Activated CD8-positive, alpha-beta memory T cell treated with anti-CD3 and anti-CD28 coated beads for 4 hours (primary cell): Measurements from ENCODE around the gene PGAP3.

Experiments used
- DNase-seq, 2 donors: peaks; one replicate each; pipeline ENCODE4 v3.0.0-alpha.2; 2020; ENCODE audit warnings: low read depth in 2 of 2

Gene PGAP3

GRCh38 chr17:39672522-39673334, 15.1 kb downstream of the PGAP3 start:
- DNase-seq, result no peak

GRCh38 chr17:39671651-39672521, 16.0 kb downstream of the PGAP3 start:
- no peak for DNase-seq

- DNase-seq, result no peak
Observed at GRCh38 chr17:39670746-39671145, 17.1 kb downstream of the PGAP3 start.

- no peak for DNase-seq
Observed at GRCh38 chr17:39669897-39670735, 17.7 kb downstream of the PGAP3 start.

GRCh38 chr17:39667945-39668924, 19.6 kb downstream of the PGAP3 start, which contains the start of gene PNMT:
PNMT (plus strand) TSS chr17:39668453; CDS start chr17:39668476, 23 bp downstream.
- DNase-seq, result peak in 1 of 2 donors; percentile 24

- no peak for DNase-seq
Observed at GRCh38 chr17:39667262-39667944, 20.5 kb downstream of the PGAP3 start.

- DNase-seq, result no peak
Observed at GRCh38 chr17:39666601-39667261, 21.1 kb downstream of the PGAP3 start.

- DNase-seq, result no peak
Observed at GRCh38 chr17:39666231-39666600, 21.6 kb downstream of the PGAP3 start.

- DNase-seq, result no peak
Observed at GRCh38 chr17:39665642-39666224, 22.1 kb downstream of the PGAP3 start.

- DNase-seq, result no peak
Observed at GRCh38 chr17:39664581-39665561, 23.0 kb downstream of the PGAP3 start, which contains the start of gene TCAP. TCAP (plus strand) TSS chr17:39665349; CDS start chr17:39665360, 11 bp downstream.

GRCh38 chr17:39663688-39664580, 23.9 kb downstream of the PGAP3 start:
- no peak for DNase-seq

GRCh38 chr17:39663340-39663687, 24.5 kb downstream of the PGAP3 start:
- DNase-seq, result no peak

GRCh38 chr17:39662551-39663339, 25.1 kb downstream of the PGAP3 start:
- DNase-seq, result no peak

GRCh38 chr17:39661744-39662541, 25.9 kb downstream of the PGAP3 start:
- DNase-seq, result no peak
